ENCODE data around the gene SPNS2.
A peak's percentile ranks its signal among the peaks of the same experiment; 100 is the strongest.

Gene SPNS2

GRCh38 chr17:4554441-4554996 lies 55.8 kb downstream of the SPNS2 start:
- H2BK120ac ChIP-seq (ENCODE audit: insufficient read depth, low read length, poor library complexity): peak overlapping the region; percentile 49
- H3K9me3 ChIP-seq (ENCODE audit: insufficient read depth, low read depth, low read length): peaks cover 2% of the 10 kb centered on the region
- no peak overlapping the region for H3K23ac ChIP-seq (ENCODE audit: low read length)
- H4K12ac ChIP-seq (ENCODE audit: low read depth, low read length): peak overlapping the region; percentile 33
- peak overlapping the region; percentile 71 for H4K8ac ChIP-seq (ENCODE audit: low read depth, low read length)
- peak overlapping the region; percentile 3 for H2AK5ac ChIP-seq (ENCODE audit: low read length)
- peak overlapping the region; percentile 53 for H3K4ac ChIP-seq (ENCODE audit: low read depth, low read length)
- peak overlapping the region; percentile 85 for H3K4me3 ChIP-seq (ENCODE audit: low read depth, low read length)
- peaks cover 29 to 30% of the 10 kb centered on the region in 2 experiments for H3K4me1 ChIP-seq (ENCODE audit: control insufficient read depth in 1 of 2, insufficient read depth in 2 of 2, low read length in 2 of 2)
- H3K79me1 ChIP-seq (ENCODE audit: low read length): peaks cover 8% of the 10 kb centered on the region
- peaks cover 8% of the 10 kb centered on the region for H3K79me2 ChIP-seq (ENCODE audit: control insufficient read depth, insufficient read depth, low read length, poor library complexity)
- no peaks in the 10 kb centered on the region for H3K27me3 ChIP-seq (ENCODE audit: insufficient read depth, low read length)
- peak overlapping the region; percentile 76 for H3K14ac ChIP-seq (ENCODE audit: low read length)
- H2AFZ ChIP-seq (ENCODE audit: insufficient read depth, low read length, poor library complexity): no peak overlapping the region
- H3K27ac ChIP-seq (ENCODE audit: low read depth, low read length): no peak overlapping the region
- DNase-seq: no peak
- no CpG with 5 or more reads among the region's 18 CpGs for WGBS (ENCODE audit: extremely low coverage, insufficient coverage, insufficient read length)
- H4K91ac ChIP-seq (ENCODE audit: low read depth, low read length): peak overlapping the region; percentile 62
- H3K18ac ChIP-seq (ENCODE audit: low read length): peak overlapping the region; percentile 55
- no peak overlapping the region for H2BK12ac ChIP-seq (ENCODE audit: low read length)
- H3K36me3 ChIP-seq (ENCODE audit: control insufficient read depth in 1 of 2, insufficient read depth in 2 of 2, low read length in 2 of 2): peaks cover 31 to 32% of the 10 kb centered on the region in 2 experiments
- H3K9ac ChIP-seq (ENCODE audit: low read length): peak overlapping the region; percentile 80
- peak overlapping the region; percentile 89 for H3K4me2 ChIP-seq (ENCODE audit: low read length)
- no peak overlapping the region for H2BK5ac ChIP-seq (ENCODE audit: low read depth, low read length, poor library complexity)

GRCh38 chr17:4554997-4555799 lies 56.5 kb downstream of the SPNS2 start, which contains the start of gene MYBBP1A:
Gene MYBBP1A, minus strand, starts transcription at chr17:4555384. Its CDS starts 60 bp downstream, at chr17:4555324.
- peak within 1 kb of the TSS; percentile 66 for H2BK12ac ChIP-seq (ENCODE audit: low read length)
- H3K36me3 ChIP-seq (ENCODE audit: control insufficient read depth in 1 of 2, insufficient read depth in 2 of 2, low read length in 2 of 2): peaks cover 25 to 27% of the 10 kb centered on the region in 2 experiments
- H3K79me2 ChIP-seq (ENCODE audit: control insufficient read depth, insufficient read depth, low read length, poor library complexity): peaks cover 8% of the 10 kb centered on the region
- peak within 1 kb of the TSS; percentile 55 for H3K18ac ChIP-seq (ENCODE audit: low read length)
- H4K8ac ChIP-seq (ENCODE audit: low read depth, low read length): peak within 1 kb of the TSS; percentile 95
- H3K27ac ChIP-seq (ENCODE audit: low read depth, low read length): peak within 1 kb of the TSS; percentile 50
- peak within 1 kb of the TSS; percentile 64 for H2AK5ac ChIP-seq (ENCODE audit: low read length)
- peak within 1 kb of the TSS; percentile 62 for H2AFZ ChIP-seq (ENCODE audit: insufficient read depth, low read length, poor library complexity)
- H4K12ac ChIP-seq (ENCODE audit: low read depth, low read length): peak within 1 kb of the TSS; percentile 93
- no peaks in the 10 kb centered on the region for H3K27me3 ChIP-seq (ENCODE audit: insufficient read depth, low read length)
- H3K4me3 ChIP-seq (ENCODE audit: low read depth, low read length): peak within 1 kb of the TSS; percentile 85
- no peak within 1 kb of the TSS for H3K23ac ChIP-seq (ENCODE audit: low read length)
- H2BK120ac ChIP-seq (ENCODE audit: insufficient read depth, low read length, poor library complexity): peak within 1 kb of the TSS; percentile 73
- H3K4ac ChIP-seq (ENCODE audit: low read depth, low read length): peak within 1 kb of the TSS; percentile 53
- DNase-seq: peak; percentile 97 to 98
- peak within 1 kb of the TSS; percentile 79 for H4K91ac ChIP-seq (ENCODE audit: low read depth, low read length)
- peaks cover 8% of the 10 kb centered on the region for H3K79me1 ChIP-seq (ENCODE audit: low read length)
- H3K9ac ChIP-seq (ENCODE audit: low read length): peak within 1 kb of the TSS; percentile 80
- peak within 1 kb of the TSS; percentile 89 for H3K4me2 ChIP-seq (ENCODE audit: low read length)
- peaks cover 2% of the 10 kb centered on the region for H3K9me3 ChIP-seq (ENCODE audit: insufficient read depth, low read depth, low read length)
- H2BK5ac ChIP-seq (ENCODE audit: low read depth, low read length, poor library complexity): peak within 1 kb of the TSS; percentile 77
- H3K4me1 ChIP-seq (ENCODE audit: control insufficient read depth in 1 of 2, insufficient read depth in 2 of 2, low read length in 2 of 2): peaks cover 27 to 30% of the 10 kb centered on the region in 2 experiments
- no CpG with 5 or more reads among the region's 69 CpGs for WGBS (ENCODE audit: extremely low coverage, insufficient coverage, insufficient read length)
- peak within 1 kb of the TSS; percentile 76 for H3K14ac ChIP-seq (ENCODE audit: low read length)

- no peak overlapping the region for H3K4me3 ChIP-seq (ENCODE audit: low read depth, low read length)
- H2BK120ac ChIP-seq (ENCODE audit: insufficient read depth, low read length, poor library complexity): no peak overlapping the region
- no peak overlapping the region for H3K14ac ChIP-seq (ENCODE audit: low read length)
- WGBS (ENCODE audit: extremely low coverage, insufficient coverage, insufficient read length): 100% methylated on average over 1 of the region's 17 CpGs
- H3K27ac ChIP-seq (ENCODE audit: low read depth, low read length): peak overlapping the region; percentile 50
- H3K4ac ChIP-seq (ENCODE audit: low read depth, low read length): peak overlapping the region; percentile 17
- no peaks in the 10 kb centered on the region for H3K27me3 ChIP-seq (ENCODE audit: insufficient read depth, low read length)
- no peak for DNase-seq
- H3K4me1 ChIP-seq (ENCODE audit: control insufficient read depth in 1 of 2, insufficient read depth in 2 of 2, low read length in 2 of 2): peaks cover 27 to 30% of the 10 kb centered on the region in 2 experiments
- H3K36me3 ChIP-seq (ENCODE audit: control insufficient read depth in 1 of 2, insufficient read depth in 2 of 2, low read length in 2 of 2): peaks cover 16 to 18% of the 10 kb centered on the region in 2 experiments
- peak overlapping the region; percentile 93 for H4K12ac ChIP-seq (ENCODE audit: low read depth, low read length)
- H4K91ac ChIP-seq (ENCODE audit: low read depth, low read length): peak overlapping the region; percentile 79
- peaks cover 2% of the 10 kb centered on the region for H3K9me3 ChIP-seq (ENCODE audit: insufficient read depth, low read depth, low read length)
- H2BK12ac ChIP-seq (ENCODE audit: low read length): peak overlapping the region; percentile 66
- peaks cover 8% of the 10 kb centered on the region for H3K79me2 ChIP-seq (ENCODE audit: control insufficient read depth, insufficient read depth, low read length, poor library complexity)
- peak overlapping the region; percentile 95 for H4K8ac ChIP-seq (ENCODE audit: low read depth, low read length)
- H2BK5ac ChIP-seq (ENCODE audit: low read depth, low read length, poor library complexity): peak overlapping the region; percentile 77
- peaks cover 8% of the 10 kb centered on the region for H3K79me1 ChIP-seq (ENCODE audit: low read length)
- H2AK5ac ChIP-seq (ENCODE audit: low read length): peak overlapping the region; percentile 64
- no peak overlapping the region for H3K23ac ChIP-seq (ENCODE audit: low read length)
- H3K18ac ChIP-seq (ENCODE audit: low read length): no peak overlapping the region
- peak overlapping the region; percentile 53 for H3K4me2 ChIP-seq (ENCODE audit: low read length)
- H2AFZ ChIP-seq (ENCODE audit: insufficient read depth, low read length, poor library complexity): no peak overlapping the region
- no peak overlapping the region for H3K9ac ChIP-seq (ENCODE audit: low read length)
These were observed 57.4 kb downstream of the SPNS2 start for GRCh38 chr17:4555873-4556759.

GRCh38 chr17:4556996-4557395 lies 58.3 kb downstream of the SPNS2 start:
- no peaks in the 10 kb centered on the region for H3K9me3 ChIP-seq (ENCODE audit: insufficient read depth, low read depth, low read length)
- no peak overlapping the region for H2AFZ ChIP-seq (ENCODE audit: insufficient read depth, low read length, poor library complexity)
- no peak overlapping the region for H2AK5ac ChIP-seq (ENCODE audit: low read length)
- no peak overlapping the region for H4K12ac ChIP-seq (ENCODE audit: low read depth, low read length)
- H3K4me1 ChIP-seq (ENCODE audit: control insufficient read depth in 1 of 2, insufficient read depth in 2 of 2, low read length in 2 of 2): peaks cover 27 to 30% of the 10 kb centered on the region in 2 experiments
- H3K27me3 ChIP-seq (ENCODE audit: insufficient read depth, low read length): no peaks in the 10 kb centered on the region
- H3K36me3 ChIP-seq (ENCODE audit: control insufficient read depth in 1 of 2, insufficient read depth in 2 of 2, low read length in 2 of 2): peaks cover 9 to 11% of the 10 kb centered on the region in 2 experiments
- peak overlapping the region; percentile 25 for H4K8ac ChIP-seq (ENCODE audit: low read depth, low read length)
- H3K27ac ChIP-seq (ENCODE audit: low read depth, low read length): no peak overlapping the region
- peak overlapping the region; percentile 33 for H4K91ac ChIP-seq (ENCODE audit: low read depth, low read length)
- H3K9ac ChIP-seq (ENCODE audit: low read length): no peak overlapping the region
- no peak overlapping the region for H3K4me2 ChIP-seq (ENCODE audit: low read length)
- peak overlapping the region; percentile 1 for H2BK12ac ChIP-seq (ENCODE audit: low read length)
- H2BK120ac ChIP-seq (ENCODE audit: insufficient read depth, low read length, poor library complexity): no peak overlapping the region
- no CpG with 5 or more reads among the region's 4 CpGs for WGBS (ENCODE audit: extremely low coverage, insufficient coverage, insufficient read length)
- peaks cover 8% of the 10 kb centered on the region for H3K79me2 ChIP-seq (ENCODE audit: control insufficient read depth, insufficient read depth, low read length, poor library complexity)
- no peak overlapping the region for H3K4ac ChIP-seq (ENCODE audit: low read depth, low read length)
- peak; percentile 78 to 91 for DNase-seq
- no peak overlapping the region for H2BK5ac ChIP-seq (ENCODE audit: low read depth, low read length, poor library complexity)
- no peak overlapping the region for H3K23ac ChIP-seq (ENCODE audit: low read length)
- H3K18ac ChIP-seq (ENCODE audit: low read length): no peak overlapping the region
- peaks cover 8% of the 10 kb centered on the region for H3K79me1 ChIP-seq (ENCODE audit: low read length)
- no peak overlapping the region for H3K14ac ChIP-seq (ENCODE audit: low read length)
- H3K4me3 ChIP-seq (ENCODE audit: low read depth, low read length): no peak overlapping the region

All from trophoblast cell (in vitro differentiated cells and primary cell).